HG03575 (cell line): ENCODE results near the gene LGALS3BP.
"Not testable (repeated sequence)": the region's sequence is repeated elsewhere in the genome, so short reads cannot be mapped to it uniquely, and the experiment has no call there.

Experiments used
- ATAC-seq: cut with Tn5 transposase; IDR thresholded peaks from one replicate; pipeline ENCODE4 v1.9.1; 2021; ENCODE audit not compliant: unreplicated experiment, insufficient number of reproducible peaks, low FRiP score; ENCODE audit errors: extremely low read depth

Gene LGALS3BP

DNA sequence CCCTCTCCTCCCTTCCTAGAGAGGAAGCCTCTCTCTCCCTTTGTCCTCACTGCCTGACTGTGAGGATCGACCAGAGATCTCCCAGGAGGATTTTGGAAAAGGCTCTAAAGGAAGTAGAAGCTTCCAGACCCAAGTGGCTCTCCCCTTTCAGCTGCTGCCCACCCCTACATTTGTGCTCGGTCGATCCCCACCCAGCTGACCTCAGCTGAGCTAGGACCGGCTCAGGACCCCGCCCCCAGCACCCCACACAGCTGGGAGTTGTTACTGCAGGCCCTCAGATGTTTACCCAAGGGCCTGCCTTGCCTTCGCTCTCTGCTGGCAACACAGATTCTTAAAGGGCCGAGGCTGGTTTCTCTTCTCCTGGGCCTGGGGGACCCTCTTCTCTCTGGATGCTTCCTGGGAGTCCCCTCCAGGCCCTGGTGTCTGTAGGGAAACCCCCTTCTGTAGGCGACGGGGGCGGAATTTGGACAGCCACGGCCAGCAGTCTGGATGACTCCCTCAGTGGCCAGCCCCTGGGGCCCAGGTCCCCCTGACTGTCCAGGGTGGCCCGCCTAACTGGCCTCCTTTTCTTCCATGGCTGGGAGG, 27.7 kb downstream of the LGALS3BP start:
- ATAC-seq, result no peak

- no peak for ATAC-seq
Observed at GRCh38 chr17:78950870-78951269, 28.9 kb downstream of the LGALS3BP start.

GRCh38 chr17:78947235-78948149, 32.2 kb downstream of the LGALS3BP start:
- ATAC-seq, result no peak

DNA sequence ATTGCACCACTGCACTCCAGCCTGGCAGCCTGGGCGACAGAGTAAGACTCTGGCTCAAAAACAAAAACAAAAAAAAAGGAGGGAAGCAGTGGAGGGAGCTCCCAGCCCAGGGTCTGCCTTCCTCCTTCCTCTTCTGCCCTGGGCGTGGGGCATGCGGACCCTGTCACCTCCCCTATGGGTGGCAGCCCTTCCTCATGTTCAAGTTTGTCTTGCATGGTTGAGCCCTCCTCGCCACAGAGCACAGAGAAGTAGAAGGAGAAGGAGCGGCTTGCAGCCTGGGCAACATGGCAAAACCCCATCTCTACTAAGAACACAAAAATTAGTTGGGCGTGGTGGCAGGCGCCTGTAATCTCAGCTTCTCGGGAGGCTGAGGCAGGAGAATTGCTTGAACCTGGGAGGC, 33.1 kb downstream of the LGALS3BP start:
- no peak for ATAC-seq

GRCh38 chr17:78946131-78946530, 33.6 kb downstream of the LGALS3BP start:
- no peak for ATAC-seq

DNA sequence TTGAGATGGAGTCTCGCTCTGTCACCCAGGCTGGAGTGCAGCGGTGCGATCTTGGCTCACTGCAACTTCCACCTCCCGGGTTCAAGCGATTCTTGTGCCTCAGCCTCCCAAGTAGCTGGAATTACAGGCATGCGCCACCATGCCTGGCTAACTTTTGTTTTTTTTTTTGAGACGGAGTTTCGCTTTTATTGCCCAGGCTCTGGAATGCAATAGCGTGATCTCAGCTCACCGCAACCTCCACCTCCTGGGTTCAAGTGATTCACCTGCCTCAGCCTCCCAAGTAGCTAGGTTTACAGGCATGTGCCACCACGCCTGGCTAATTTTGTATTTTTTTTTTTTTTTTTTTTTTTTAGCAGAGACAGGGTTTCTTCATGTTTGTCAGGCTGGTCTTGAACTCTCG, 34.3 kb downstream of the LGALS3BP start:
- not testable (repeated sequence) for ATAC-seq

DNA sequence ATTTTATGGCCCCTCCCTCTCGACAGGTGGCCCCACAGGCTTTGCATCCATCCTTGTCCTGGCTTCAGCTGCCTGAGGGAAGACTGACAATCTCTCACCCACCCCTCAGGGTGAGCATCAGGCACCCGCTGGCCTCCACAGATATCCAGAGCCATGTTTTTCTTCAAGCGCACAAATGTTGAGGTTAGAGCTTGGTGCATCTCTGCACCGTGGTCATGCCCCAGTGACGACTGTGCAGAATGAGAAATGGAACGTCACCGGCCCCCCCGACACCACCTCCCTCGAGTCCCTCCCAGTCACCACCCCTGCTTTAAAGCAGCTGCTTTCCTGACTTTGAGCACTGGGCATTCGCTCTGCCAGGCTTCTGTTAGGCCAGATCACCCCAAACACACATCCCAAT, 34.8 kb downstream of the LGALS3BP start:
- ATAC-seq, result no peak

DNA sequence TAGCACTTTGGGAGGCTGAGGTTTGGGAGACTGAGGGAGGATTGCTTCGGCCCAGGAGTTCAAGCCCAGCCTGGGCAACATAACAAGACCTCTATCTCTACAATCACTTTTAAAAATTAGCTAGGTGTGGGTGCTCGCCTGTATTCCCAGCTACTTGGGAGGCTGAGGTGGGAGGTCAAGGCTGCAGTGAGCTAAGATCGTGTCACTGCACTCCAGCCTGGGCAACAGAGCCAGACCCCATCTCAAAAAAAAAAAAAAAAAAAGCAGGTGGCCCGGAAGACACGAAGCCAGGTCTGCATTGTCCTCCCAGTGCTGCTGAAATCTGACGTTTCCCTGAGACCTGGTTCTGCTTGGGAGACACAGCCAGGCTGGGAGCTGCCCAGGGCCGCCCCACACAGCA, 35.7 kb downstream of the LGALS3BP start:
- ATAC-seq, result no peak

GRCh38 chr17:78940708-78941107, 39.0 kb downstream of the LGALS3BP start:
- ATAC-seq, result no peak

GRCh38 chr17:78940258-78940657, 39.5 kb downstream of the LGALS3BP start:
- no peak for ATAC-seq

DNA sequence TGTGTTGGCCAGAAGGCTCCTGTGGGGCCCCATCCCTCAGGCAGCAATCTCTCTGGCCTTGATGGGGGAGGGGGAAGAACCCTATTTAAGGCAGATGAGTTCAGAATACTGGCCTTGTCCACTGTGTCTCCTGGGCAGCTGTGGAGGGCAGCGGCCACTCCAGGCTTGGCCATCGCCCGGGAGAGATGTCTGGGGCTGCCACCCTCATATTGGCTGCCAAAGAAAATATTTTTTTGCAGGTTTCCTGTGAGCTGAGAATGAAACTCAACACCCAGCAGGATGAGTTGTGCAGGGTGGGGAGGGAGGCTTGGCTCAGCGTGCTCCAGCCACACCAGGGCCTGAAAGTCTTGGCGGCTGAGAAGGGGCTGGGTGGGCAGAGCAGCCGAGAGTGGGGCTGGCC, 40.1 kb downstream of the LGALS3BP start:
- ATAC-seq, result no peak

DNA sequence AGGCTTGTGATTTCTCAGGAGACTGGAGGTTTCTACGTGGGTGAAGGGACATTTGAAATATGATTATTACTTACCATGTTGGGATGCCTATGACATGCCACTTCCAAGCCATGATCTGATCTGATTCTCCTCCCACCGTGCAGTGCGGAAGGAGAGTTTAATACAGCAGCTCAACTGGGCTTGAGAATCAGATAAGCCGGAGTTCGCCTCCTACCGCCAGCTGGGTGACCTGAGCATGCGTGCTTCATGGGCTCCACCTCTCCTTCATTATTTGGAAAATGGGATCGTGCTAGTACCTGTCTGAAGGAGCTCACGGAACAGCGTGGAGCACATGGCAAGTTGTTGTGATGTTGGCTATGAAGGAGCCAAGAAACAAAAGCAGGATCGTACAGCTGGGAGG, 42.2 kb downstream of the LGALS3BP start:
- ATAC-seq, result no peak

GRCh38 chr17:78935419-78936323, 44.1 kb downstream of the LGALS3BP start:
- ATAC-seq, result no peak

- ATAC-seq, result no peak
Observed at GRCh38 chr17:78934681-78935418, 44.9 kb downstream of the LGALS3BP start.

- no peak for ATAC-seq
Observed at GRCh38 chr17:78933959-78934568, 45.7 kb downstream of the LGALS3BP start.

DNA sequence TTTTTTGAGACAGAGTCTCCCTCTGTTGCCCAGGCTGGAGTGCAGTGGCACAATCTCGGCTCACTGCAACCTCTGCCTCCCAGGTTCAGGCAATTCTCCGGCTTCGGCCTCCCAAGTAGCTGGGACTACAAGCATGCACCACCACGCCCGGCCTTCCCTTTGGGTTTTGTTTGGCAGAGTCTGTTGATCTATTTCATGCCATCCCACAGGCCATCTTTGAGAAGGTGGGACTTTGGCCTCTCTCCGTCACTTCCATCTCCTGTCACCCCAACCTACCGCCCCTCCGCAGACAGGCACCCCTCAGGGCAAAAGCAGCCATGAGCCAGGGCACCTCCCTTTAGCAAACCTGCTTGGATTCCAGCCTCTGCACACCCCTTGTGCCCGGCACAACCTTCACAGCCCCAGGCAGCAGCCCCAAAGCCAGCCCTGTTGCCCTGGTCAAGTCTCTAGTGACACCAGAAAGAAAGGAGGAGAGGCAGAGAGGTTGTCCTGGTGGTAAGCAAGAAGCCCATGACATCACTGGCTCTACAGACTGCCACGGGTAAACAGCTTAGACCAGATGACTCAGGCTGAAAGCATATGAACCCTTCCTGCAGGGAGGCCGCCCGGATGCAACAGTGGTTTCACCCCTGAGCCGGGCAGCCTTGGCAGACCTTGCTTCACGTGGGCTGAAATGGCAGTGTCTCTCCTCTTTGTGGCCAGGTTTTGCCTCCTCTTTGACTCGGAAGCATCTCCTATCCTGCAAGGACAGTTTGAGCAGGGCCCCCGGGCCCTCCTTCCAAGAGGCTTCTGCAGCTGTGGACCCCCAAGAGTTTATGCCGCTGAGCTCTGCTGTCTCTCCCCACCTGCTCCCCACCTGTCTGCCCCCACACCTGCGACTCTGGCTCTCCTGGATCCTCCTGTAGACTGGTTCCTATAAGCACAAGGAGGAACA, 46.4 kb downstream of the LGALS3BP start:
- no peak for ATAC-seq

DNA sequence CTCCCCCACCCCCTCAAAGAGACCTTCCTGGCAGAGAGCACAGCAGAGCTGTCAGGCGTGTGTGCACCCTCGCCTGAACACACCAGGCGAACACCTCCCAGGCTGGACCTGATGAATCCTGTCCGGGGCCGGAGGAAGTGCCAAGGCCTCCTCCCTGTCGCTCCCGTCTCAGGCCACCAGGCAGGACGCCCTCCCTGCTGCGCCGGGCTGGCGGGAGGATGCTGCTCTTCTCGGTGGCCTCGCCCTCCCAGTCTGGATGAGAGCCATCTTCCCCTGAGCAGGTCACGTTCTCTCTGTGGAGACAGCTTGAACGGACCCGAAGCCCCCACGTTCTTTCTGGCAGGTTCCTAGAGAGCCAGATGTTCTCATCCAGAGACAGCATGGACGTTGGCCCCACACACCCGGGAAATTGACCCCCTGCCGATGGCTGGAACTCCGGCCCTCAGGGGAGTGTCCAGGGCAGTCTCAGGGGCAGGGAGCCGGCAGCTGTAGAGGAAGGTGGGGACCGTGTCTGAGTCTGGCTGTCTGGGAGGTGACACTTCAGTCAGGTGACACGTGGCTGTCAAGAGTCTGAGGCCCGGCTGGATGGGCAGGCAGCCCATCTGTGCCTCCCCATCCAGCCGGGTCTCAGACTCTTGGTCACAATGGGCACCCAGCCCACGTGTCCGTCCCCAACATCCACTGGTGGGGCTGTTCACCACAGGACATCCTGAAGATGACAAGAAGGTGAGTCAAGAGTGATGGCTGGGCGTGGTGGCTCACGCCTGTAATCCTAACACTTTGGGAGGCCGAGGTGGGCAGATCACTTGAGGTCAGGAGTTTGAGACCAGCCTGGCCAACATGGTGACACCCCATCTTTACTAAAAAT, 49.6 kb downstream of the LGALS3BP start:
- no peak for ATAC-seq
